PC-9 (cell line): ENCODE results near the gene NDUFS2. TPM values are rescaled to one million over a fixed set of nuclear protein-coding genes. Genes with fewer than 3 reads are reported as not detected.
A peak's percentile ranks its signal among the peaks of the same experiment; 100 is the strongest.

ENCODE experiments used
- BruUV-seq: library from RNA; stranded (reverse); fragments of 400-500 nt; replicated peaks from 2 replicates; lab custom pipeline; 2021; lab: Mats Ljungman, UMichigan
- CTCF ChIA-PET: fragments of 300-600 bp; sonication (Branson Sonifier 250); formaldehyde crosslinking; loops from one replicate; lab custom pipeline; 2022; ENCODE audit warnings: antibody characterized with exemption; lab: Charles Lee
- POLR2A ChIA-PET: fragments of 300-600 bp; sonication (Branson Sonifier 250); formaldehyde crosslinking; loops from one replicate; lab custom pipeline; 2022; ENCODE audit warnings: antibody characterized with exemption; ENCODE audit not compliant: unreplicated experiment; lab: Charles Lee
- DNase-seq, 2 experiments: peaks; one replicate each; pipeline versions ENCODE4 v3.0.0 to v3.0.0-alpha.2; 2015 to 2022; ENCODE audit warnings: mixed read lengths in 1 of 2
- H2AFZ ChIP-seq: fragments of 200-600 bp; sonication (generic); 2 replicates; pipeline ENCODE4 v1.8.1; 2017; ENCODE audit warnings: antibody characterized with exemption
- H3F3A ChIP-seq: fragments of 200-600 bp; sonication (generic); 2 replicates; pipeline ENCODE4 v1.8.1; 2017; ENCODE audit warnings: antibody characterized with exemption, mild to moderate bottlenecking, low read depth; ENCODE audit not compliant: insufficient read depth
- H3K27ac ChIP-seq: fragments of 200-600 bp; sonication (generic); 2 replicates; pipeline ENCODE4 v1.6.1; 2016; ENCODE audit warnings: mixed run types
- H3K27me3 ChIP-seq: fragments of 200-600 bp; sonication (generic); 2 replicates; pipeline ENCODE4 v1.6.1; 2016; ENCODE audit warnings: low read depth, mixed run types; ENCODE audit not compliant: insufficient read depth
- H3K36me3 ChIP-seq: fragments of 200-600 bp; sonication (generic); 2 replicates; pipeline ENCODE4 v1.6.1; 2016; ENCODE audit warnings: low read depth, mixed run types
- H3K4me1 ChIP-seq: fragments of 200-600 bp; sonication (generic); replicated peaks from 2 replicates; pipeline ENCODE4 v1.6.1; 2016; ENCODE audit warnings: mixed run types; ENCODE audit not compliant: insufficient read depth
- H3K4me2 ChIP-seq: fragments of 200-600 bp; sonication (generic); 2 replicates; pipeline ENCODE4 v1.6.1; 2017; ENCODE audit warnings: mixed run types
- H3K4me3 ChIP-seq: fragments of 200-600 bp; sonication (generic); 2 replicates; pipeline ENCODE4 v1.6.1; 2016; ENCODE audit warnings: mixed run types
- H3K79me2 ChIP-seq: fragments of 200-600 bp; sonication (generic); 2 replicates; pipeline ENCODE4 v1.6.1; 2017; ENCODE audit warnings: low read depth, mixed run types
- H3K9me2 ChIP-seq: fragments of 200-600 bp; sonication (generic); 2 replicates; pipeline ENCODE4 v1.8.1; 2017; ENCODE audit warnings: mild to moderate bottlenecking; ENCODE audit not compliant: insufficient read depth
- H3K9me3 ChIP-seq: fragments of 200-600 bp; sonication (generic); 2 replicates; pipeline ENCODE4 v1.8.1; 2016; ENCODE audit warnings: low read depth; ENCODE audit not compliant: insufficient read depth
- H4K20me1 ChIP-seq: fragments of 200-600 bp; sonication (generic); 2 replicates; pipeline ENCODE4 v1.8.1; 2017; ENCODE audit not compliant: insufficient read depth
- EZH2 ChIP-seq: fragments of 200-600 bp; sonication (generic); IDR thresholded peaks from 2 replicates; pipeline ENCODE4 v1.8.0; 2017; ENCODE audit warnings: antibody characterized with exemption, low read depth
- intact Hi-C: fragments of 100-400 bp; cut with micrococcal nuclease; formaldehyde crosslinking; loops from one replicate; pipeline ENCODE4 v1.10.0; 2022; ENCODE audit not compliant: unreplicated experiment
- total RNA-seq: library from RNA; stranded (reverse); gene quantifications from 2 replicates; pipeline ENCODE4 v1.2.3, GENCODE V29; 2021
- TF ChIP-seq, protein P1 (sequence below): fragments of 200-600 bp; sonication (generic); conservative IDR thresholded peaks from 2 replicates; pipeline ENCODE4 v1.6.1; 2017; ENCODE audit warnings: mixed run types, antibody characterized with exemption, mild to moderate bottlenecking, moderate library complexity

The NDUFS2 gene
- total RNA-seq, 1 experiment from 2014 or later, result 99.5 TPM

DNA sequence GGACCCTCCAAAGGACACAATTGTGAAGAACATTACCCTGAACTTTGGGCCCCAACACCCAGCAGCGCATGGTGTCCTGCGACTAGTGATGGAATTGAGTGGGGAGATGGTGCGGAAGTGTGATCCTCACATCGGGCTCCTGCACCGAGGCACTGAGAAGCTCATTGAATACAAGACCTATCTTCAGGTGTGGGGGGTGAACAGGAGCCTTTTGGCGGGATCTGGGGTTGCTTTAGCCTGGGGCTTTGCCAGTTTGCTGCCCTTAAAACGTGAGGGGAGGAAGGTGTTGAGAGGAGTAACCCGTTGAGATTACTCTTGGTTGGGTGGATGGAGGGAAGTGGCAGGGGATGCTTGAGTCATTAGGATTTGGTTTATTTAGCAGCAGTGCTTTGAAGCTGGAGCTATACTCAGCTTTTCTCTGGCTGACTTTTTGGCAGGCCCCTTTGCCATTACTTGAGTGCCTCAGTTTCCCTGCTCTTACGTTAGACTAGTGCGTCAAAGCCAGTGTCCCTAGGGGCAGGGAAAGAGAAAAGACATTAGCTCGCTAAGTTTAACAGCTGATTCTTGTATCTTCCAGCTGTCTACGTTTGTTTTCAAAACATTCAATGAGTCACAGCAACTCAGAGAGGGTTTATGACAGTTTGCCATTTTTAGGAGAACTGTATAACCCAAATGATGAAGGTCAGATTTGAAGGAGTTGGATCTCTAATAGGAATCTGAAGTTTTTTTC is 4.4 kb downstream of the NDUFS2 start:
- Histone ChIP-seq H3K79me2 (peaks cover 29% of the 10 kb centered on the region), H3K4me3 (no peak overlapping the region), H4K20me1 (no peaks in the 10 kb centered on the region; the same call in 1 of the 2 replicates), H3K27me3 (no peaks in the 10 kb centered on the region), H3K27ac (no peak overlapping the region), H3K9me3 (no peaks in the 10 kb centered on the region), H3K4me2 (no peak overlapping the region), H3K9me2 (no peaks in the 10 kb centered on the region), H3K4me1 (peaks cover 8% of the 10 kb centered on the region), H3F3A (peaks cover 18% of the 10 kb centered on the region; the same call in 1 of the 2 replicates), H3K36me3 (peaks cover 36% of the 10 kb centered on the region), H2AFZ (no peak overlapping the region)
- BruUV-seq, result no TSS peak
- intact Hi-C loops, result no loop called here
- no peak for TF ChIP-seq EZH2
- TF ChIP-seq, protein P1, sequence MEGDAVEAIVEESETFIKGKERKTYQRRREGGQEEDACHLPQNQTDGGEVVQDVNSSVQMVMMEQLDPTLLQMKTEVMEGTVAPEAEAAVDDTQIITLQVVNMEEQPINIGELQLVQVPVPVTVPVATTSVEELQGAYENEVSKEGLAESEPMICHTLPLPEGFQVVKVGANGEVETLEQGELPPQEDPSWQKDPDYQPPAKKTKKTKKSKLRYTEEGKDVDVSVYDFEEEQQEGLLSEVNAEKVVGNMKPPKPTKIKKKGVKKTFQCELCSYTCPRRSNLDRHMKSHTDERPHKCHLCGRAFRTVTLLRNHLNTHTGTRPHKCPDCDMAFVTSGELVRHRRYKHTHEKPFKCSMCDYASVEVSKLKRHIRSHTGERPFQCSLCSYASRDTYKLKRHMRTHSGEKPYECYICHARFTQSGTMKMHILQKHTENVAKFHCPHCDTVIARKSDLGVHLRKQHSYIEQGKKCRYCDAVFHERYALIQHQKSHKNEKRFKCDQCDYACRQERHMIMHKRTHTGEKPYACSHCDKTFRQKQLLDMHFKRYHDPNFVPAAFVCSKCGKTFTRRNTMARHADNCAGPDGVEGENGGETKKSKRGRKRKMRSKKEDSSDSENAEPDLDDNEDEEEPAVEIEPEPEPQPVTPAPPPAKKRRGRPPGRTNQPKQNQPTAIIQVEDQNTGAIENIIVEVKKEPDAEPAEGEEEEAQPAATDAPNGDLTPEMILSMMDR, result no peak
- ChIA-PET POLR2A (interaction anchor here (0.6 kb wide), 1 partner anchor 19 kb away, joined by 5 read pairs; the partner anchor contains the start of gene TOMM40L), CTCF (interaction anchor here (0.5 kb wide), 1 partner anchor 31 kb away, joined by 4 read pairs; the partner anchor contains the start of gene NR1I3)
- no peak for DNase-seq

DNA sequence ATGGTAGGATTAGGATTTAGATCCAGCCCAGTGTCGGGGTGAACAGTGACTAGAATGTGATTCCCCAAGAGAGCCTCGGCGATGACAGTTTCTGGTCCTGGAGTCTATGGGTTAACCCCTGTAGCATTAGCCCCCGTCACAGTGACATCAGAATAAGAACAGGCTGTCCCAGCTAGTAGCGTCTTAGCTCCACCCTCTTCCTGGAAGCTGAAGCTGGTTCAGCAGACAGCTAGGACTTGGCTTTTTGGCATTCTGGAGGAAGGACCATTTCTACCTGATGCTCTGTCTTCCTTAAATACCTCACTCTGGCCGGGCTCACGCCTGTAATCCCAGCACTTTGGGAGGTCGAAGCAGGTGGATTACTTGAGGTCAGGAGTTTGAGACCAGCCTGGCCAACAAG is 5.0 kb downstream of the NDUFS2 start:
- Histone ChIP-seq H3K4me2 (no peak overlapping the region), H3K79me2 (peaks cover 29% of the 10 kb centered on the region), H3K9me2 (no peaks in the 10 kb centered on the region), H3K36me3 (peaks cover 39% of the 10 kb centered on the region), H3K27ac (no peak overlapping the region), H2AFZ (no peak overlapping the region), H3K4me3 (no peak overlapping the region), H3K9me3 (no peaks in the 10 kb centered on the region), H4K20me1 (no peaks in the 10 kb centered on the region; the same call in 1 of the 2 replicates), H3K27me3 (no peaks in the 10 kb centered on the region), H3F3A (peaks cover 18% of the 10 kb centered on the region; the same call in 1 of the 2 replicates), H3K4me1 (0 out of 2 replicates have a peak, but pooled peaks cover 6% of the 10 kb centered on the region)
- no peak for TF ChIP-seq EZH2
- TF ChIP-seq, protein P1, result no peak
- DNase-seq, result no peak
- no TSS peak for BruUV-seq
- CTCF ChIA-PET, result interaction anchor here (0.5 kb wide), 1 partner anchor 31 kb away, joined by 4 read pairs; the partner anchor contains the start of gene NR1I3
- intact Hi-C loops, result no loop called here
- POLR2A ChIA-PET, result interaction anchor here (0.6 kb wide), 1 partner anchor 18 kb away, joined by 5 read pairs; the partner anchor contains the start of gene TOMM40L

DNA sequence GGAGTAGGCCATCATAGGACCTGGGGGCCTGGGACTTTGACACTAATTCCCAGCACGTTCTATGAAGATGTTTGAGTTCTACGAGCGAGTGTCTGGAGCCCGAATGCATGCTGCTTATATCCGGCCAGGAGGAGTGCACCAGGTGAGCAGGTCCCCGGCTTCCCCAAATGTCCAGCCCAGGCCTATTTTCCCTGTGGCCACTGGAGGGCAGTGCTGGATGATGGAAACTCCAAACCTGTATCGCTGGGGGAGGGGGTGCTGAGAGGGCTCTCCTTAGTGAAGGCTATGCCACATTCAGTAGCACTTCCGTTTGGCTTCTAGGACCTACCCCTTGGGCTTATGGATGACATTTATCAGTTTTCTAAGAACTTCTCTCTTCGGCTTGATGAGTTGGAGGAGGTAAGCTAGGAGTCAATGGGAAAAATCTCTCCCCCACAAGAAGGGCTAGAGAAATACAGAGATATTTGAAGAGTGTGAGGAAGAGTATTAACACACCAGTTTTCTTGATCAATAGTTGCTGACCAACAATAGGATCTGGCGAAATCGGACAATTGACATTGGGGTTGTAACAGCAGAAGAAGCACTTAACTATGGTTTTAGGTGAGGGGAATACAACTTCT is 7.7 kb downstream of the NDUFS2 start:
- Histone ChIP-seq H3K27me3 (no peaks in the 10 kb centered on the region), H3K4me2 (no peak overlapping the region), H3K4me3 (no peak overlapping the region), H3K79me2 (0 out of 2 replicates have a peak, but pooled peaks cover 4% of the 10 kb centered on the region), H4K20me1 (no peaks in the 10 kb centered on the region; the same call in 1 of the 2 replicates), H3K4me1 (no peaks in the 10 kb centered on the region), H2AFZ (no peak overlapping the region), H3F3A (peaks cover 10% of the 10 kb centered on the region; the same call in 1 of the 2 replicates), H3K36me3 (peaks cover 40% of the 10 kb centered on the region), H3K27ac (no peak overlapping the region), H3K9me3 (no peaks in the 10 kb centered on the region), H3K9me2 (no peaks in the 10 kb centered on the region)
- intact Hi-C loops, result loop anchor here (5.0 kb wide), 2 partner anchors 172 to 527 kb away; no protein-coding TSS in a partner anchor
- ChIA-PET POLR2A (no interaction called here), CTCF (no interaction called here)
- TF ChIP-seq, protein P1, result peak; percentile 94
- TF ChIP-seq EZH2, result no peak
- no TSS peak for BruUV-seq
- peak; percentile 43 to 79 for DNase-seq
